Neural progenitor cell (in vitro differentiated cells): ENCODE measurements around the gene ETDC.

ENCODE experiments used
- CTCF ChIP-seq: fragments of 200-600 bp; sonication (generic); IDR thresholded peaks from 2 replicates; pipeline ENCODE4 v1.5.1; 2017; ENCODE audit warnings: antibody characterized with exemption, mild to moderate bottlenecking
- EZH2phosphoT487 ChIP-seq: fragments of 200-600 bp; sonication (generic); IDR thresholded peaks from 2 replicates; pipeline ENCODE4 v1.6.1; 2017; ENCODE audit warnings: antibody characterized with exemption

- no peak for TF ChIP-seq EZH2phosphoT487
- no peak for TF ChIP-seq CTCF
These were observed at the start of gene ETDC for GRCh38 chrX:135309430-135309923.
